ENCODE data around the gene DLGAP1. TPM values are rescaled to one million over a fixed set of nuclear protein-coding genes. Genes with fewer than 3 reads are reported as not detected.

Gene DLGAP1
- total RNA-seq, 1 experiment from 2014 or later, result 0.39 TPM

DNA sequence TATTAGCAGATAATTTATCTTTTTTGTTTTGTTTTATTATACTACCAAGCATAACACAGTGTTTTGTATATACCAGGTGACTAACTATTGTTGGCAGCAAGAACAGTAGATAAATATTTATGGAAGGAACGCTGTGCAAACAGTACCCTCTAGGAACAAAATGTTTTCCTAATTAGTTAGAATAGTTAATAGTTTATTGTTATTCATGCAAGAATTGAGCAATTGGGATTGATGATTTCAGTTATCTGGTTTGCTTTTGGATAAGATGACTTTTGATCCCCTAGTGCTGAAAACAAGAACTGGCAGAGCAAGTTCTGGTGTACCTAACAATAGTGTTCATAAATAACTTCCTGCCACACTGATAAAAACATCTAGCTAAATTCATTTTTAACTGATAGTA, 681.8 kb downstream of the DLGAP1 start:
- H3K9me3 ChIP-seq (ENCODE audit: control insufficient read depth in 1 of 2, insufficient read depth in 1 of 2, low read depth in 1 of 2, low read length in 2 of 2), result no peaks in the 10 kb centered on the region
- no TSS peak for BruUV-seq (replicated peaks)
- H3K9ac ChIP-seq (ENCODE audit: low read length), result no peak overlapping the region
- H4K20me1 ChIP-seq (ENCODE audit: insufficient read depth), result no peaks in the 10 kb centered on the region
- ChIA-PET RAD21 (ENCODE audit: low non-redundant PET in 1 of 2, low total read pairs in 2 of 2, uncharacterized antibody in 2 of 2, unreplicated experiment in 2 of 2) (no interaction called here), CTCF (interaction anchor here (1.5 to 4.8 kb wide), 2 partner anchors 39 to 96 kb away, joined by 3 to 50 read pairs; no protein-coding TSS in a partner anchor), POLR2A (no interaction called here)
- H2AFZ ChIP-seq (ENCODE audit: low read depth, low read length, poor library complexity, severe bottlenecking), result no peak overlapping the region
- no peak overlapping the region for H3K27ac ChIP-seq (ENCODE audit: low read depth, low read length)
- H3K4me1 ChIP-seq (ENCODE audit: control insufficient read depth in 1 of 2, insufficient read depth in 2 of 2, low read length in 2 of 2), result peaks cover 0 to 11% of the 10 kb centered on the region in 2 experiments; a peak in 3 of 4 replicates
- no peaks in the 10 kb centered on the region for H3K9me2 ChIP-seq (ENCODE audit: insufficient read depth)
- no peaks in the 10 kb centered on the region for H3K27me3 ChIP-seq (ENCODE audit: insufficient read depth, low read length)
- H3K79me2 ChIP-seq (ENCODE audit: insufficient read depth, low read length), result no peaks in the 10 kb centered on the region
- ATAC-seq (no peak), DNase-seq (ENCODE audit: low read depth, low spot score) (no peak)
- no peak for TF ChIP-seq CBX3 (IDR thresholded peaks at IDR 0.05; ENCODE audit: low read depth)
- no peak for TF ChIP-seq CEBPB (IDR thresholded peaks at IDR 0.05; ENCODE audit: low read depth)
- no peak for TF ChIP-seq CTCF (IDR thresholded peaks at IDR 0.05 in 2 of 3, conservative IDR thresholded peaks at IDR 0.05 in 1 of 3; ENCODE audit: borderline replicate concordance in 1 of 3, insufficient read depth in 1 of 3, low read depth in 2 of 3, low read length in 2 of 3)
- TF ChIP-seq ZFX (IDR thresholded peaks at IDR 0.05), result no peak
- TF ChIP-seq YY1 (IDR thresholded peaks at IDR 0.05; ENCODE audit: extremely low read depth, insufficient replicate concordance, low read depth, low read length), result no peak
- TF ChIP-seq SRF (IDR thresholded peaks at IDR 0.05; ENCODE audit: low read depth), result no peak
- TF ChIP-seq EZH2phosphoT487 (IDR thresholded peaks at IDR 0.05; ENCODE audit: borderline replicate concordance), result no peak
- no peak for TF ChIP-seq ZBTB33 (IDR thresholded peaks at IDR 0.05; ENCODE audit: extremely low read depth, insufficient replicate concordance, low read length)
- TF ChIP-seq EGR1 (IDR thresholded peaks at IDR 0.05; ENCODE audit: low read depth), result no peak
- TF ChIP-seq, protein P1, sequence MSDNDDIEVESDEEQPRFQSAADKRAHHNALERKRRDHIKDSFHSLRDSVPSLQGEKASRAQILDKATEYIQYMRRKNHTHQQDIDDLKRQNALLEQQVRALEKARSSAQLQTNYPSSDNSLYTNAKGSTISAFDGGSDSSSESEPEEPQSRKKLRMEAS (IDR thresholded peaks at IDR 0.05), result no peak
- TF ChIP-seq SP1 (IDR thresholded peaks at IDR 0.05; ENCODE audit: low read depth), result no peak
- no peak for TF ChIP-seq TCF7L2 (IDR thresholded peaks at IDR 0.05; ENCODE audit: borderline replicate concordance, extremely low read depth, insufficient read depth, insufficient read length)
- no peak for TF ChIP-seq JUND (IDR thresholded peaks at IDR 0.05)
- no peak for TF ChIP-seq ZNF274 (IDR thresholded peaks at IDR 0.05; ENCODE audit: low read depth, low read length)
- TF ChIP-seq, protein P2, sequence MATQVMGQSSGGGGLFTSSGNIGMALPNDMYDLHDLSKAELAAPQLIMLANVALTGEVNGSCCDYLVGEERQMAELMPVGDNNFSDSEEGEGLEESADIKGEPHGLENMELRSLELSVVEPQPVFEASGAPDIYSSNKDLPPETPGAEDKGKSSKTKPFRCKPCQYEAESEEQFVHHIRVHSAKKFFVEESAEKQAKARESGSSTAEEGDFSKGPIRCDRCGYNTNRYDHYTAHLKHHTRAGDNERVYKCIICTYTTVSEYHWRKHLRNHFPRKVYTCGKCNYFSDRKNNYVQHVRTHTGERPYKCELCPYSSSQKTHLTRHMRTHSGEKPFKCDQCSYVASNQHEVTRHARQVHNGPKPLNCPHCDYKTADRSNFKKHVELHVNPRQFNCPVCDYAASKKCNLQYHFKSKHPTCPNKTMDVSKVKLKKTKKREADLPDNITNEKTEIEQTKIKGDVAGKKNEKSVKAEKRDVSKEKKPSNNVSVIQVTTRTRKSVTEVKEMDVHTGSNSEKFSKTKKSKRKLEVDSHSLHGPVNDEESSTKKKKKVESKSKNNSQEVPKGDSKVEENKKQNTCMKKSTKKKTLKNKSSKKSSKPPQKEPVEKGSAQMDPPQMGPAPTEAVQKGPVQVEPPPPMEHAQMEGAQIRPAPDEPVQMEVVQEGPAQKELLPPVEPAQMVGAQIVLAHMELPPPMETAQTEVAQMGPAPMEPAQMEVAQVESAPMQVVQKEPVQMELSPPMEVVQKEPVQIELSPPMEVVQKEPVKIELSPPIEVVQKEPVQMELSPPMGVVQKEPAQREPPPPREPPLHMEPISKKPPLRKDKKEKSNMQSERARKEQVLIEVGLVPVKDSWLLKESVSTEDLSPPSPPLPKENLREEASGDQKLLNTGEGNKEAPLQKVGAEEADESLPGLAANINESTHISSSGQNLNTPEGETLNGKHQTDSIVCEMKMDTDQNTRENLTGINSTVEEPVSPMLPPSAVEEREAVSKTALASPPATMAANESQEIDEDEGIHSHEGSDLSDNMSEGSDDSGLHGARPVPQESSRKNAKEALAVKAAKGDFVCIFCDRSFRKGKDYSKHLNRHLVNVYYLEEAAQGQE (IDR thresholded peaks at IDR 0.05; ENCODE audit: low read depth), result no peak
- TF ChIP-seq SIN3A (IDR thresholded peaks at IDR 0.05; ENCODE audit: low read depth), result no peak
- no peak for TF ChIP-seq POLR2A (IDR thresholded peaks at IDR 0.05; ENCODE audit: borderline replicate concordance, extremely low read depth, insufficient read depth, insufficient read length)
- H3K4me2 ChIP-seq (ENCODE audit: low read length), result no peak overlapping the region
- no peaks in the 10 kb centered on the region for H3K36me3 ChIP-seq (ENCODE audit: control insufficient read depth in 1 of 2, insufficient read depth in 2 of 2, low read length in 2 of 2)
- intact Hi-C loops (cut with micrococcal nuclease), result loop anchor here (5.0 kb wide), 4 partner anchors 71 to 294 kb away; no protein-coding TSS in a partner anchor
- H3K4me3 ChIP-seq (replicated peaks in 1 of 2; ENCODE audit: low read depth in 1 of 2, low read length in 2 of 2), result no peak overlapping the region

Data from HCT116 (cell line).